CD4-positive, alpha-beta memory T cell (primary cell): ENCODE results near the gene CFAP100. TPM values are rescaled to one million over a fixed set of nuclear protein-coding genes. Genes with fewer than 3 reads are reported as not detected.

Experiments
- CTCF ChIA-PET: fragments of 350-600 bp; sonication (Branson Sonifier 250); formaldehyde crosslinking; loops from one replicate; lab custom pipeline; 2021; ENCODE audit warnings: inconsistent platforms; ENCODE audit not compliant: partially characterized antibody; lab: Charles Lee
- POLR2A ChIA-PET: fragments of 350-600 bp; sonication (Branson Sonifier 250); formaldehyde crosslinking; loops from one replicate; lab custom pipeline; 2021; ENCODE audit not compliant: partially characterized antibody; lab: Charles Lee
- DNase-seq, 5 donors: peaks; one replicate each; pipeline versions ENCODE4 v3.0.0 to v3.0.0-alpha.2; 2020 to 2022; ENCODE audit warnings: mixed read lengths in 1 of 5
- H3K27ac ChIP-seq: one replicate; pipeline ENCODE4 v1.7.0; 2013; ENCODE audit warnings: low read depth, low read length
- H3K27me3 ChIP-seq: 2 replicates; pipeline ENCODE4 v1.7.0; 2013; ENCODE audit warnings: mild to moderate bottlenecking, low read length, moderate library complexity; ENCODE audit not compliant: insufficient read depth
- H3K36me3 ChIP-seq: 2 replicates; pipeline ENCODE4 v1.7.0; 2013; ENCODE audit warnings: mild to moderate bottlenecking, low read length, moderate library complexity; ENCODE audit not compliant: insufficient read depth
- H3K4me1 ChIP-seq: 2 replicates; pipeline ENCODE4 v1.7.0; 2013; ENCODE audit warnings: mild to moderate bottlenecking, low read length, moderate library complexity; ENCODE audit not compliant: insufficient read depth
- H3K4me3 ChIP-seq, 2 donors: one replicate each; pipeline ENCODE4 v1.7.0; 2013; ENCODE audit warnings: low read length in 2 of 2, mild to moderate bottlenecking in 1 of 2
- H3K9me3 ChIP-seq, 2 donors: one replicate each; pipeline ENCODE4 v1.7.0; 2013; ENCODE audit warnings: low read length in 2 of 2, control low read depth in 1 of 2; ENCODE audit not compliant: control insufficient read depth in 1 of 2
- H3K27ac Mint-ChIP-seq, 7 donors: one replicate each; pipeline ENCODE4 v1.8.0; 2020 to 2021; ENCODE audit warnings: mixed read lengths in 7 of 7, mild to moderate bottlenecking in 6 of 7, inconsistent platforms in 3 of 7, moderate library complexity in 3 of 7
- H3K27me3 Mint-ChIP-seq, 2 donors: one replicate each; pipeline ENCODE4 v1.8.0; 2020 to 2021; ENCODE audit warnings: mixed read lengths in 2 of 2
- H3K36me3 Mint-ChIP-seq, 2 donors: one replicate each; pipeline ENCODE4 v1.8.0; 2020 to 2021; ENCODE audit warnings: mixed read lengths in 2 of 2, inconsistent platforms in 1 of 2, mild to moderate bottlenecking in 1 of 2
- H3K4me1 Mint-ChIP-seq, 4 donors: one replicate each; pipeline ENCODE4 v1.8.0; 2020 to 2021; ENCODE audit warnings: mixed read lengths in 4 of 4, mild to moderate bottlenecking in 1 of 4
- H3K4me3 Mint-ChIP-seq, 8 donors: one replicate each; pipeline ENCODE4 v1.8.0; 2020 to 2021; ENCODE audit warnings: mixed read lengths in 8 of 8, mild to moderate bottlenecking in 7 of 8, moderate library complexity in 6 of 8, inconsistent platforms in 3 of 8
- H3K9me3 Mint-ChIP-seq, 8 donors: one replicate each; pipeline ENCODE4 v1.8.0; 2020 to 2021; ENCODE audit warnings: mixed read lengths in 8 of 8, mild to moderate bottlenecking in 5 of 8, inconsistent platforms in 3 of 8, moderate library complexity in 1 of 8
- intact Hi-C: fragments of 100-400 bp; cut with micrococcal nuclease; formaldehyde crosslinking; loops from one replicate; pipeline ENCODE4 v1.15.1; 2023
- polyA plus RNA-seq, 2 donors: library from polyadenylated mRNA; unstranded; fragments of 300-500 nt; fragmentation: Illumina TruSeq; gene quantifications; one replicate each; pipeline ENCODE4 v1.2.3, GENCODE V29; 2021
- total RNA-seq, 2 experiments: library from RNA; stranded (reverse); gene quantifications; one replicate each; pipeline ENCODE4 v1.2.3, GENCODE V29; 2021

CFAP100 gene
- total and polyA plus RNA-seq, 4 experiments from 2014 or later, result not detected

DNA sequence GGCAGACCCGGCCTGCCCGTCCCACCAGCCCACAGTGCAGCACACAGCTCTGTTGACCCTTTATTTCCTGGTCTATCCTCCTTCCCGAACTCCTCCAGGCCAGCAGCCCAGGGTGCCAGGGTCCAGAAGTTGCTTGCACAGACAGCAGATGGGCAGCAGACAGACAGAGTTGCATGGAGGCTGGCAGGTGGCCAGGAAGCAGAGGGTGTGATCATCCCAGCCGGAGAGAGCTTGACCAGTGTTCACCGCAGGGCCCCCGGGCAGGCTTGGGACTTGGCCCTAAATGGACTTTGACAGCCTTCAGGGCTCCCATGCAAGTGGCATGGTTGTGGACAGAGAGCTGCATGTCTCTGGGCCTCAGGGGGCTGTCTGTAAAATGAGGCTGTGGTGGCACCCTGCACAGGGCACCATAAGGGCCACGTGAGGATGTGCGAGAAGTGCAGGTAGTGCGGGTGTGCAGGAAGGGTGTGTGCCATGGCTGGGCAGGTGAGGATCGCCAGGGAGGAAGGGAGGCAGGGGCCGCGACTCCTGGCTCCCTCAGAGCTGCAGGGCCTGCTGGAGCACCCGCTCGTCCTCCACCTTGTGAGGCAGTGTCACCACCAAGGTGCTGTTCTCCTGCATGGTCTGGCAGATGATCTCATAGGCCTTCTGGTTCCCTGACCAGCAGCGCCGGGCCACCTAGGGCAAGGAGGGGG lies 87.2 kb downstream of the CFAP100 start:
- DNase-seq, result no peak
- Histone ChIP-seq H3K36me3 (no peaks in the 10 kb centered on the region), H3K27me3 (no peaks in the 10 kb centered on the region), H3K4me3 (no peak overlapping the region), H3K9me3 (no peaks in the 10 kb centered on the region), H3K4me1 (peaks cover 2% of the 10 kb centered on the region), H3K27ac (no peak overlapping the region)
- Mint-ChIP-seq H3K27ac (no peak overlapping the region), H3K27me3 (no peaks in the 10 kb centered on the region), H3K36me3 (peaks cover 0 to 1% of the 10 kb centered on the region in 2 donors), H3K4me1 (peaks cover 7 to 12% (median 9%) of the 10 kb centered on the region in 4 donors), H3K4me3 (no peak overlapping the region), H3K9me3 (no peaks in the 10 kb centered on the region)
- intact Hi-C loops, result no loop called here
- ChIA-PET POLR2A (no interaction called here), CTCF (no interaction called here)

DNA sequence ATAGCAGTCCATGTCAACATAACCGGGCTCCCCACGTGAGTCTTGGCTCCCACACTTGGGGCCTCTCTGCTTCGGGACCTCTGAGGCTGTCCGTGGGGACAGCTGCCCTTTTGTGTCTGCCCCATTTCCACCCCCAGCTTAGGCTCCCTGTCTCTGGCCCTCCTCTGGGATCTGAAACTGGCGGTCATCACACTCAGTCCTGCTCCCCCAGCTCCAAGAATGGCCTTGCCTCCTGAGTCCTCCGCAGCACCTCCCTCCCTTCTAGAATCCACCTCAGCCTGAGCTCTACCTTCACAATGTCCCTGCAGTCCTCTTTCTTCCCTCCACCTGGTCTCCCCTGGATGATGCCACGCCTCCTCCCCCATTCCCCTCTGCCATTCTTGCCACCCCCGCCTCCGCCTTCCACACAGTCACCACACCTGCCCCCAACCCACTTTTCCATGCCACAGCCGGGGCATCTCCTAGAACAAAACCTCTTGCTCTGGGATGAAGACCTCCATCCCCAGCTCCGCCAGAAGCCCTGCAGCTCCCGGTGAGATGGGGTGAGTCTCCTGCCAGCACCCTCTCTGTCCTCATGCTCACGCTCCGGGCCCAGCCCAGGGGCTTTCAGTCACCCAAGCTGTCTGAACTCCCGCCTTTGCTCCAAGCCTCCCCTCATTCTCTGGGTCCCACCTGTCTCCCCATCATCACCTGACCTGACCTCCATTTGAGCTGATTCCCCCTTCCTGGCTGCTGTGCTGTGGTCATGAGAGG lies 88.0 kb downstream of the CFAP100 start:
- no peaks in the 10 kb centered on the region for H3K27me3 ChIP-seq
- Mint-ChIP-seq H3K27ac (no peak overlapping the region), H3K4me3 (no peak overlapping the region), H3K4me1 (peaks cover 8 to 12% (median 11%) of the 10 kb centered on the region in 4 donors), H3K27me3 (no peaks in the 10 kb centered on the region), H3K36me3 (no peaks in the 10 kb centered on the region), H3K9me3 (no peaks in the 10 kb centered on the region)
- DNase-seq, result no peak
- CTCF ChIA-PET, result interaction anchor here (1.0 kb wide), 1 partner anchor 12 kb away, joined by 3 read pairs; no protein-coding TSS in a partner anchor
- no peak overlapping the region for H3K4me3 ChIP-seq
- POLR2A ChIA-PET, result no interaction called here
- peaks cover 8% of the 10 kb centered on the region for H3K4me1 ChIP-seq
- intact Hi-C loops, result no loop called here
- H3K36me3 ChIP-seq, result no peaks in the 10 kb centered on the region
- no peak overlapping the region for H3K27ac ChIP-seq
- no peaks in the 10 kb centered on the region for H3K9me3 ChIP-seq

DNA sequence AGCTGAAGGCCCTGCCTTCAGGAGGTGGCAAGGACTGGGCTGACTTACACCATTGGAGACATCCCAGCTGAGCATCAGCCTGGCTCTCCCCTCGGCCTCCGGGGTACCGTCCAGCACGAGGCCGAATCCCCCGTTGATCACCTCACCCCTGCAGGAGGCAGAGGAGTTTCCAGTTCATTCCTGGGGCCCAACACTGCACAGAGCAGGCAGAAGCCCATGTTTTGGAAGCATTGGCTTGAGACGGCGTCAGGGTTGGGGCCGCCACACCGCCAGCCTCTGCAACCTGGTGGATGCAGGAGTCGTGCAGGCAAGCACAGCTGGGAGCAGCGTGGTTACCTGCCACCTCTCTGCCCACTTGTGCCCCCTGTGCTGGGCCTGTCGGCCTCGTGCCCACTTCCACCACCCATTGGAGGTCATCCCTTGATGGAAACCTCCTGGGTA lies 88.6 kb downstream of the CFAP100 start:
- no peak overlapping the region for H3K4me3 Mint-ChIP-seq
- H3K9me3 ChIP-seq, result no peaks in the 10 kb centered on the region
- no peaks in the 10 kb centered on the region for H3K36me3 Mint-ChIP-seq
- POLR2A ChIA-PET, result interaction anchor here (1.1 kb wide), 1 partner anchor 8 kb away, joined by 3 read pairs; the partner anchor contains the start of gene ZXDC
- no peak overlapping the region for H3K4me3 ChIP-seq
- H3K27ac Mint-ChIP-seq, result no peak overlapping the region
- H3K36me3 ChIP-seq, result no peaks in the 10 kb centered on the region
- intact Hi-C loops, result no loop called here
- no peak for DNase-seq
- H3K27ac ChIP-seq, result no peak overlapping the region
- H3K4me1 ChIP-seq, result peaks cover 8% of the 10 kb centered on the region
- no peaks in the 10 kb centered on the region for H3K9me3 Mint-ChIP-seq
- no peaks in the 10 kb centered on the region for H3K27me3 ChIP-seq
- H3K4me1 Mint-ChIP-seq, result peaks cover 8 to 12% (median 11%) of the 10 kb centered on the region in 4 donors
- no peaks in the 10 kb centered on the region for H3K27me3 Mint-ChIP-seq
- CTCF ChIA-PET, result interaction anchor here (1.0 kb wide), 1 partner anchor 12 kb away, joined by 3 read pairs; no protein-coding TSS in a partner anchor

DNA sequence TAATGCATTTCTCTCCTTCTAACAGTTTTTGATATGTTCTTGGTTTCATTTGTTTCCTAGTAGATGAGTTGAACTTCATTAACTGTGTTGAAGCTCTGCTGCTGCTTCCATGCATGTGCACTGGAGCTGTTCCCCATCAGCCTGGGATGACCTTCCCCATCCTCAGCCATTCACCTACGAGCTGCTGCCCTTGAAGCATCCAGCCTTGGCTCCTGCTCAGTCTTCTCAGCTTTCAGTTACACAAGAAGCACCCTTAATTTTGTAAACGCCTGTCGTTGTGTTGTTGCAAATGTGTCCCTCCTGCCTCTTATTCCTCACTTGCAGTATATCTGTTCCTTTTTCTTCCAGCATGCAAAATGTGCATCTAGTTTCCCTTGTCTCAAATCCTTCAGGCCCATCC lies 89.4 kb downstream of the CFAP100 start:
- ChIA-PET CTCF (no interaction called here), POLR2A (interaction anchor here (1.1 kb wide), 1 partner anchor 9 kb away, joined by 3 read pairs; the partner anchor contains the start of gene ZXDC)
- Mint-ChIP-seq H3K27ac (peak overlapping the region in 1 of 7 donors; percentile 25), H3K4me1 (peaks cover 8 to 12% (median 11%) of the 10 kb centered on the region in 4 donors), H3K36me3 (no peaks in the 10 kb centered on the region), H3K4me3 (no peak overlapping the region), H3K27me3 (no peaks in the 10 kb centered on the region), H3K9me3 (no peaks in the 10 kb centered on the region)
- Histone ChIP-seq H3K9me3 (no peaks in the 10 kb centered on the region), H3K4me1 (peaks cover 8% of the 10 kb centered on the region), H3K4me3 (no peak overlapping the region), H3K27me3 (no peaks in the 10 kb centered on the region), H3K36me3 (no peaks in the 10 kb centered on the region), H3K27ac (no peak overlapping the region)
- intact Hi-C loops, result no loop called here
- DNase-seq, result no peak

DNA sequence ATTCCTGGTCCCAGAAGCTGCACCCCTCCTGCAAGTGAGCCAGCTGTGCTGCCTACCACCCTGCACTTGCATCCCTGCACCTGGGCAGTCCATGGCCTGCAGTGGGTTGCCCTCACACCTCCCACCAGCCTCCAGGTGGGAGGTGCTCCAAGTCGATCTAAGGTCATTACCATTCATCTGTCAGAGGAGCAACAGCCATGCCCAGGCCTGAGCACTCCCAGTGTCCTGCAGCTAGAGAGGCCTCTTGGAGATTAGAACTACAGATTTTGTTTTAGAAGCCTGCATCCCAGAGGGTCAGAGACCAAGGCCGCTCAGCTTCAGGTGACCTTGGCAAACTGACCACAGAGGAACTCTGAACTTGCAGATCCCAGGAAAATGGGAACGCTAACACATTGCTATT lies 90.0 kb downstream of the CFAP100 start:
- Mint-ChIP-seq H3K9me3 (no peaks in the 10 kb centered on the region), H3K27me3 (no peaks in the 10 kb centered on the region), H3K4me3 (no peak overlapping the region), H3K36me3 (no peaks in the 10 kb centered on the region), H3K27ac (peak overlapping the region in 2 of 7 donors; percentile 15 to 19), H3K4me1 (peaks cover 8 to 12% (median 11%) of the 10 kb centered on the region in 4 donors)
- Histone ChIP-seq H3K4me1 (peaks cover 8% of the 10 kb centered on the region), H3K36me3 (no peaks in the 10 kb centered on the region), H3K27me3 (no peaks in the 10 kb centered on the region), H3K4me3 (no peak overlapping the region), H3K9me3 (no peaks in the 10 kb centered on the region), H3K27ac (no peak overlapping the region)
- CTCF ChIA-PET, result no interaction called here
- intact Hi-C loops, result no loop called here
- no peak for DNase-seq
- POLR2A ChIA-PET, result interaction anchor here (1.1 kb wide), 1 partner anchor 9 kb away, joined by 3 read pairs; the partner anchor contains the start of gene ZXDC

DNA sequence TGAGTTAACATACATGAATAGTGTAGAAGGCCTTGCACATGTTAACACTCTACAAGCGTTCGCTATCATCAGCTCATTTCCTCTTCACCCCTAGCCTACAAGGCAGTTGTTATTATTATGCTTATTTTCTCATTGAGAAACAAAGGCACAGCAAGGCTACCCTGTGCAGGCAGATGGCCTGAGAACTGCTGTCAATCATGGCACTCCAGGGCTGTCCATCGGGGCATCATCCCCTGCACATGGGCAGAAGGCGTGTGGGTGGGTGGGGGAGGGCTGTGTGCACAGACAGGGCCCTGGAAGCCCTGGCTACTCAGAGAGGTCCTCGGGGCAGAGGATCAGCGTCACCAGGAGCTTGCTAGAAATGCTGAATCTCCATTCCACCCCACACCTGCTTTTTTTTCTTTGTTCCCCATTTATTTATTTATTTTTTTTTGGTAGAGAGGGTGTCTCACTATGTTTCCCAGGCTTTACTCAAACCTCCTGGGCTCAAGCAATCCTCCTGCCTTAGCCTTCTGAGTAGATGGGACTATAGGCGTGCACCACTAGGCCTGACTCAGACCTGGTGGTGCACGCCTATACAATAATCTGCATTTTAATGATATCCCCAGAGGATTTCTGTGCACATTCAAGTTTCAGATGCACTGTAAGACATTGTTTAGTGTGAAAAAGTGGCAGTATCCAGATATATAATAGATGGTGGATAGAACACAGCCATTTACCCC lies 90.6 kb downstream of the CFAP100 start:
- Mint-ChIP-seq H3K4me1 (peaks cover 8 to 12% (median 11%) of the 10 kb centered on the region in 4 donors), H3K27me3 (no peaks in the 10 kb centered on the region), H3K9me3 (no peaks in the 10 kb centered on the region), H3K27ac (no peak overlapping the region), H3K4me3 (no peak overlapping the region), H3K36me3 (no peaks in the 10 kb centered on the region)
- Histone ChIP-seq H3K4me3 (no peak overlapping the region), H3K36me3 (no peaks in the 10 kb centered on the region), H3K27ac (no peak overlapping the region), H3K9me3 (no peaks in the 10 kb centered on the region), H3K27me3 (no peaks in the 10 kb centered on the region), H3K4me1 (peaks cover 8% of the 10 kb centered on the region)
- intact Hi-C loops, result no loop called here
- ChIA-PET CTCF (no interaction called here), POLR2A (no interaction called here)
- no peak for DNase-seq

DNA sequence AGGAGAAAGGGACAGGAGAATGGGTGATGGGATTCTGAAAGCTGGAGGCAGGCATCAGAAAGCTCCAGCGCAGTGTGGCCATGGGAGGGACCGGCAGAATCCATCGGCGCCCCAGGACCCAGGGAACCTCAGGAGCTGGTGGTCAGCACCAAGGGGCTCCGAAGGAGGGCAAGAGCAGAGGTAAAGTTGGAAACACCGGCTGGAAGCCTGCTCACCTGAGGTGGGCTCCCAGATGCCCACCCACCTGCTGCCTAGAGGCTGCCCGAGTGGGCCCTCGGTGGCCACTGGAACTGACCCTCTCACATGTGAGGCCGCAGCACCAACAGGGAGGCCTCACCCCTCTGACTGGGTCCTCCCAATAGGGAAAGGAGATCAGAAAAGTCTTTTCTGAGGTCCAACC lies 91.2 kb downstream of the CFAP100 start:
- DNase-seq, result no peak
- no peaks in the 10 kb centered on the region for H3K27me3 ChIP-seq
- Mint-ChIP-seq H3K4me3 (no peak overlapping the region), H3K27me3 (no peaks in the 10 kb centered on the region), H3K36me3 (no peaks in the 10 kb centered on the region), H3K9me3 (no peaks in the 10 kb centered on the region), H3K27ac (no peak overlapping the region), H3K4me1 (peaks cover 8 to 12% (median 11%) of the 10 kb centered on the region in 4 donors)
- no peak overlapping the region for H3K27ac ChIP-seq
- no peaks in the 10 kb centered on the region for H3K36me3 ChIP-seq
- intact Hi-C loops, result no loop called here
- ChIA-PET POLR2A (no interaction called here), CTCF (no interaction called here)
- H3K4me3 ChIP-seq, result no peak overlapping the region
- H3K4me1 ChIP-seq, result peaks cover 8% of the 10 kb centered on the region
- H3K9me3 ChIP-seq, result no peaks in the 10 kb centered on the region
